ENCODE results near the gene CEP128. TPM values are rescaled to one million over a fixed set of nuclear protein-coding genes. Genes with fewer than 3 reads are reported as not detected.

The CEP128 gene
- total RNA-seq, 1 experiment from 2014 or later, result 9.5 TPM

GRCh38 chr14:80485764-80486163 lies 455.8 kb downstream of the CEP128 start:
- no peak for DNase-seq (ENCODE audit: low read depth)

GRCh38 chr14:80483331-80483730 lies 458.2 kb downstream of the CEP128 start:
- no peak for DNase-seq (ENCODE audit: low read depth)

GRCh38 chr14:80477388-80478160 lies 464.0 kb downstream of the CEP128 start:
- DNase-seq (ENCODE audit: low read depth), result no peak

- no peak for DNase-seq (ENCODE audit: low read depth)
These were observed 466.5 kb downstream of the CEP128 start for GRCh38 chr14:80475074-80475473.

- DNase-seq (ENCODE audit: low read depth), result no peak
These were observed 473.0 kb downstream of the CEP128 start for GRCh38 chr14:80468331-80469122.

GRCh38 chr14:80465546-80466220 lies 475.9 kb downstream of the CEP128 start:
- DNase-seq (ENCODE audit: low read depth), result no peak

- no peak for DNase-seq (ENCODE audit: low read depth)
These were observed 476.9 kb downstream of the CEP128 start for GRCh38 chr14:80464531-80465149.

GRCh38 chr14:80456209-80456608 lies 485.3 kb downstream of the CEP128 start:
- DNase-seq (ENCODE audit: low read depth), result peak; percentile 15

- DNase-seq (ENCODE audit: low read depth), result peak; percentile 8
These were observed 486.5 kb downstream of the CEP128 start for GRCh38 chr14:80455031-80455430.

GRCh38 chr14:80448267-80448666 lies 493.3 kb downstream of the CEP128 start:
- no peak for DNase-seq (ENCODE audit: low read depth)

GRCh38 chr14:80447392-80447791 lies 494.1 kb downstream of the CEP128 start:
- no peak for DNase-seq (ENCODE audit: low read depth)

Other genes with a start within 250 kb of the CEP128 start
- not detected in 2 replicates for gene TSHR, start 13.9 kb upstream of the CEP128 start, total RNA-seq (2014; rRNA removed; shearing (Covaris generic))

All from Daoy (cell line).